ENCODE data around the gene YPEL1. TPM values are rescaled to one million over a fixed set of nuclear protein-coding genes. Genes with fewer than 3 reads are reported as not detected.
A peak's percentile ranks its signal among the peaks of the same experiment; 100 is the strongest.

YPEL1 gene
- total and polyA plus RNA-seq, 11 donors = 2.5 to 10.0 (median 7.3) TPM

DNA sequence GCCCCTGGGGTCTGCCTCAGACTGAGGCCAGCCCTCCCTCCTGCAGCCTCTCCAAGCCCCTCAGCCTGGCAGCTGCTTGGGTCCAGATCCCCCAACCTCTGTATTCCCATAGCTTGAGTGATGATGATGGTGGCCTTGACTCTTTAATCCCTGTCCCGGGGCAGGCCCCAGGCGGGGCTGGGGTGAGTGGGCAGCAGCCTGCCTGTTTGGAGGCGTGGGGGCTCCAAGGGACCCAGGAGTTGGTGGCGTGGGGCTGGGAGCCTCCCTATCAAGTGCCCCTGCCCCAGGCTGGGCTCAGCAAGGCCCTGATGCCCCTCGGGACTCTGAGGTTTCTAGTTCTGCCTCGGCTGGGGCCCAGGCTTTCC lies 47.3 kb downstream of the YPEL1 start:
- Histone ChIP-seq H3K27me3 (no peaks in the 10 kb centered on the region), H3K4me1 (peaks cover 0 to 5% (median 0%) of the 10 kb centered on the region in 12 donors), H3K36me3 (peaks cover 0 to 89% (median 80%) of the 10 kb centered on the region in 9 donors), H3K9me3 (no peaks in the 10 kb centered on the region), H3K4me3 (no peak overlapping the region), H3K27ac (no peak overlapping the region)
- DNase-seq = no peak
- 82 to 94% (median 94%) methylated on average over 2 to 6 of the region's 6 CpGs for WGBS, 4 donors
- intact Hi-C loops (cut with DNase I) = no loop called here
- TF ChIP-seq CTCF (IDR thresholded peaks at IDR 0.05) = no peak
- TF ChIP-seq POLR2A (IDR thresholded peaks at IDR 0.05) = no peak
- ATAC-seq = no peak

DNA sequence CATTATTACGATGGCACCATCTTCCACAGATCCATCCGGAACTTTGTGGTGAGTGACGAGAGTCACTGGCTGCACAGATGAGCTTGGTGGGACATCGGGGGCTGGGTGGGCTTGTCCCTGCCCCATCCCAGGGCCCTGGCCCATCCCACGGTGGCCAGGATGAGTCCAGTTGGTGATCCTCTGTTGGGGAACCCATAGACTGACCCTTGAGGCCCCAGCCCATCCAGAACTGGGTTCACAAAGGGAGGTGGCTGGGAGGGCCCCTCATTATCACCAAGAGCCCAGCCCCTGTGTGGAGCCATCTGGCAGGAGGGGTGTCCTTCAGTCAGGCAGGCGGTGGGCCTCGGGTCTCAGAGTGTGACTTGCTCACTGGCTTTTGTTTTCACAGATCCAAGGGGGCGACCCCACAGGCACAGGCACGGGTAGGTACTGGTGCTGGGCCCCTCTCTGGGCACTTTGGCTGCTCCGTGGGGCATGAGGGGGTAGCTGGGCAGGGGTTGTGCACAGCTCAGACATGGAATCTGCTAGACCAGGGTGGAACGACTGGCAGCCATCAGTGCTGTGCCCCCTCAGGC lies 47.8 kb downstream of the YPEL1 start:
- peaks cover 3 to 89% (median 80%) of the 10 kb centered on the region in 9 donors for H3K36me3 ChIP-seq
- ATAC-seq (peak in 1 of 4 donors; percentile 12), DNase-seq (no peak)
- TF ChIP-seq POLR2A (IDR thresholded peaks at IDR 0.05) (no peak), CTCF (IDR thresholded peaks at IDR 0.05) (no peak)
- no peaks in the 10 kb centered on the region for H3K9me3 ChIP-seq
- H3K4me1 ChIP-seq = peaks cover 0 to 5% (median 0%) of the 10 kb centered on the region in 12 donors
- WGBS, 4 donors = 91 to 96% (median 95%) methylated on average over 10 to 11 of the region's 11 CpGs
- H3K27ac ChIP-seq = no peak overlapping the region
- no peaks in the 10 kb centered on the region for H3K27me3 ChIP-seq
- H3K4me3 ChIP-seq = no peak overlapping the region
- intact Hi-C loops (cut with DNase I) = no loop called here

DNA sequence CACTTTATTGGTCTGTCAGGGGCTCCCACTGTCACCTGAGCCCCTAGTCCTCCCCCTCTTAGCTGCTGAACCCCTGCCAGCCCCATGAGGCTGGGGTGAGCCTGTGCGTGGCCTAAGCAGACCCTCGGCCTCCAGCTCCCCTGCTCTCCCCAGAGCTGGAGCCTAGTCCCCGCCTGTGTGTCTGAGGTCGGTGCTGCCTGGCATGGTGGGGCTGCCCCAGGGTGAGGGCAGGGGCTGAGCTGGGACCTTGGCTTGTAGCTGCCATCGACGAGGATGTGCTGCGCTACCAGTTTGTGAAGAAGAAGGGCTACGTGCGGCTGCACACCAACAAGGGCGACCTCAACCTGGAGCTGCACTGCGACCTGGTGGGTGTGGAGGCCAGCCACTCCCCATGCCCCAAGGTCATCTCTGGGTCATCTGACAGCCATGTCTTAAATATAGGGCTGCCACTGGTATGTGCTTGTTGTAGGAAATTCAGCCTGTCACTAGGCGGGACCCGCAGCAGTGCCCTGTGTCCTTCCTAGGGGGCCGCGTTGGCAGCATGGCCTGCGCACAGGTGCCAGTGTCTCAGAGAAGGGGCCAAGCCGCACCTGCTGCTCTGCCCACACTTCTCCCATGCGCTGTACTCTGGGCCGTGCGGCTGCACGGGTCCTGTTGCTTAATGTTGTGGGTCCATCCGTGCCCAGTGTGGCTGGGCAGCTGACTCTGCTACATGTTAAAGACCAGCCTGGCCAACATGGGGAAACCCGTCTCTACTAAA lies 48.8 kb downstream of the YPEL1 start:
- Histone ChIP-seq H3K27me3 (no peaks in the 10 kb centered on the region), H3K4me1 (peaks cover 0 to 5% (median 0%) of the 10 kb centered on the region in 12 donors), H3K36me3 (peaks cover 3 to 96% (median 85%) of the 10 kb centered on the region in 9 donors), H3K27ac (no peak overlapping the region), H3K4me3 (no peak overlapping the region), H3K9me3 (no peaks in the 10 kb centered on the region)
- WGBS, 4 donors = 92 to 98% (median 95%) methylated on average over 15 to 23 of the region's 23 CpGs
- TF ChIP-seq POLR2A (IDR thresholded peaks at IDR 0.05) = no peak
- TF ChIP-seq CTCF (IDR thresholded peaks at IDR 0.05) = no peak
- ATAC-seq = peak in 1 of 4 donors; percentile 11
- DNase-seq = no peak
- intact Hi-C loops (cut with DNase I) = no loop called here

- WGBS, 4 donors = 86 to 95% (median 93%) methylated on average over 5 to 8 of the region's 8 CpGs
- no peak for TF ChIP-seq CTCF (IDR thresholded peaks at IDR 0.05)
- TF ChIP-seq POLR2A (IDR thresholded peaks at IDR 0.05) = no peak
- Histone ChIP-seq H3K9me3 (no peaks in the 10 kb centered on the region), H3K4me3 (no peak overlapping the region), H3K27me3 (no peaks in the 10 kb centered on the region), H3K27ac (no peak overlapping the region), H3K36me3 (peaks cover 3 to 96% (median 86%) of the 10 kb centered on the region in 9 donors), H3K4me1 (peaks cover 0 to 5% (median 0%) of the 10 kb centered on the region in 12 donors)
- ATAC-seq = no peak
- no peak for DNase-seq
- intact Hi-C loops (cut with DNase I) = no loop called here
Measured at GRCh38 chr22:21686193-21686608, 49.4 kb downstream of the YPEL1 start.

Measured in heart left ventricle (tissue), 16 donors.